H1 (cell line): Measurements from ENCODE around the gene LIFR. TPM values are rescaled to one million over a fixed set of nuclear protein-coding genes. Genes with fewer than 3 reads are reported as not detected.

Experiments used
- CTCF ChIA-PET: fragments of 300-600 bp; sonication (Branson Sonifier 250); formaldehyde crosslinking; loops from one replicate; lab custom pipeline; 2021; ENCODE audit not compliant: partially characterized antibody; lab: Charles Lee
- POLR2A ChIA-PET: fragments of 300-600 bp; sonication (Branson Sonifier 250); formaldehyde crosslinking; loops from one replicate; lab custom pipeline; 2021; ENCODE audit warnings: inconsistent platforms; ENCODE audit not compliant: partially characterized antibody; lab: Charles Lee
- DNase-seq, 2 experiments: peaks; one replicate each; pipeline versions ENCODE4 v3.0.0 to v3.0.0-alpha.2; 2010 to 2022; ENCODE audit warnings: low spot score in 2 of 2, low read depth in 1 of 2, mixed read lengths in 1 of 2
- FAIRE-seq: peaks from 2 replicates; lab custom pipeline; 2011; peaks lifted over from hg19 to GRCh38; lab: Jason Lieb, UNC
- H2AFZ ChIP-seq: 2 replicates; pipeline ENCODE4 v1.8.1; 2012; ENCODE audit warnings: low read length, inconsistent platforms
- H2AK5ac ChIP-seq: 2 replicates; pipeline ENCODE4 v1.6.1; 2013; ENCODE audit warnings: low read depth, low read length
- H2BK120ac ChIP-seq: replicated peaks from 2 replicates; pipeline ENCODE3; 2013; ENCODE audit warnings: low read depth, low read length, inconsistent platforms
- H2BK12ac ChIP-seq: 2 replicates; pipeline ENCODE4 v1.6.1; 2013; ENCODE audit warnings: low read depth, low read length
- H2BK15ac ChIP-seq: 2 replicates; pipeline ENCODE4 v1.6.1; 2013; ENCODE audit warnings: low read length
- H2BK20ac ChIP-seq: 2 replicates; pipeline ENCODE4 v1.6.1; 2013; ENCODE audit warnings: low read length
- H2BK5ac ChIP-seq: 2 replicates; pipeline ENCODE4 v1.6.1; 2013; ENCODE audit warnings: low read depth, low read length
- H3K14ac ChIP-seq: 2 replicates; pipeline ENCODE4 v1.6.1; 2013; ENCODE audit warnings: inconsistent platforms; ENCODE audit not compliant: insufficient read length
- H3K18ac ChIP-seq: 2 replicates; pipeline ENCODE4 v1.6.1; 2013; ENCODE audit warnings: low read length; ENCODE audit errors: extremely low read depth
- H3K23ac ChIP-seq: 2 replicates; pipeline ENCODE4 v1.6.1; 2013; ENCODE audit warnings: inconsistent platforms; ENCODE audit not compliant: insufficient read length
- H3K23me2 ChIP-seq: 2 replicates; pipeline ENCODE4 v1.6.1; 2013; ENCODE audit warnings: low read depth, low read length
- H3K27ac ChIP-seq: 2 replicates; pipeline ENCODE4 v1.6.1; 2011; ENCODE audit warnings: low read depth, low read length, inconsistent platforms
- H3K27me3 ChIP-seq, 4 experiments: replicated peaks in 1 of 4; 1 replicate in 1 of 4; 2 replicates in 3 of 4; pipeline versions ENCODE4 v1.6.1 to v1.8.1; 2011 to 2013; ENCODE audit warnings: low read length in 3 of 4, mild to moderate bottlenecking in 3 of 4, inconsistent platforms in 2 of 4, mixed read lengths in 2 of 4, moderate library complexity in 1 of 4; ENCODE audit not compliant: control insufficient read depth in 3 of 4, insufficient read depth in 3 of 4; ENCODE audit errors: extremely low read depth in 1 of 4
- H3K36me3 ChIP-seq, 4 experiments: 2 replicates each; pipeline versions ENCODE4 v1.6.1 to v1.8.1; 2011 to 2013; ENCODE audit warnings: mild to moderate bottlenecking in 4 of 4, low read length in 3 of 4, moderate library complexity in 2 of 4, control low read depth in 1 of 4, inconsistent platforms in 1 of 4; ENCODE audit not compliant: insufficient read depth in 4 of 4, control insufficient read depth in 2 of 4
- H3K4ac ChIP-seq: replicated peaks from 2 replicates; pipeline ENCODE3; 2013; ENCODE audit warnings: low read length, low read depth, mixed read lengths, inconsistent platforms; ENCODE audit not compliant: insufficient read length
- H3K4me1 ChIP-seq, 4 experiments: replicated peaks in 1 of 4; 1 replicate in 1 of 4; 2 replicates in 3 of 4; pipeline versions ENCODE4 v1.6.1 to v1.8.1; 2011 to 2013; ENCODE audit warnings: low read length in 3 of 4, inconsistent platforms in 2 of 4, mixed read lengths in 1 of 4; ENCODE audit not compliant: insufficient read depth in 4 of 4, control insufficient read depth in 3 of 4
- H3K4me2 ChIP-seq, 2 experiments: 2 replicates each; pipeline versions ENCODE4 v1.6.1 to v1.8.1; 2011 to 2013; ENCODE audit warnings: low read depth in 2 of 2, low read length in 2 of 2, control low read depth in 1 of 2, inconsistent platforms in 1 of 2, mild to moderate bottlenecking in 1 of 2; ENCODE audit not compliant: insufficient read depth in 1 of 2
- H3K4me3 ChIP-seq, 4 experiments: fragments of 200-600, 300-600 bp in 1 of 4; sonication (generic), shearing (Covaris generic), sonication (Bioruptor Twin) in 1 of 4; 2 replicates each; pipeline versions ENCODE4 v1.5.1 to v1.8.1; 2011 to 2016; ENCODE audit warnings: low read length in 4 of 4, low read depth in 3 of 4, control low read depth in 2 of 4, inconsistent platforms in 2 of 4, mild to moderate bottlenecking in 2 of 4, mixed read lengths in 1 of 4, moderate library complexity in 1 of 4; ENCODE audit not compliant: insufficient read depth in 2 of 4; ENCODE audit errors: extremely low read depth in 1 of 4
- H3K56ac ChIP-seq: replicated peaks from 2 replicates; pipeline ENCODE3; 2013; ENCODE audit warnings: low read depth, mild to moderate bottlenecking, mixed read lengths, low read length, inconsistent platforms; ENCODE audit not compliant: insufficient read length
- H3K79me1 ChIP-seq: 2 replicates; pipeline ENCODE4 v1.6.1; 2013; ENCODE audit warnings: low read depth, low read length, control low read depth
- H3K79me2 ChIP-seq, 2 experiments: 2 replicates each; pipeline versions ENCODE4 v1.6.1 to v1.8.1; 2012 to 2013; ENCODE audit warnings: low read length in 2 of 2, mild to moderate bottlenecking in 2 of 2, inconsistent platforms in 1 of 2; ENCODE audit not compliant: insufficient read depth in 2 of 2, control insufficient read depth in 1 of 2
- H3K9ac ChIP-seq, 4 experiments: replicated peaks in 1 of 4; 1 replicate in 1 of 4; 2 replicates in 3 of 4; pipeline versions ENCODE4 v1.6.1 to v1.8.1; 2011 to 2013; ENCODE audit warnings: low read depth in 3 of 4, low read length in 3 of 4, control low read depth in 2 of 4, mild to moderate bottlenecking in 2 of 4, moderate library complexity in 2 of 4, inconsistent platforms in 1 of 4; ENCODE audit errors: extremely low read depth in 1 of 4
- H3K9me3 ChIP-seq, 2 experiments: 2 replicates each; pipeline versions ENCODE4 v1.6.1 to v1.8.1; 2012 to 2013; ENCODE audit warnings: mild to moderate bottlenecking in 2 of 2, moderate library complexity in 2 of 2, control low read depth in 1 of 2, inconsistent platforms in 1 of 2, low read depth in 1 of 2, low read length in 1 of 2, mixed read lengths in 1 of 2; ENCODE audit not compliant: insufficient read depth in 2 of 2
- H4K20me1 ChIP-seq, 2 experiments: replicated peaks in 1 of 2; 2 replicates each; pipeline versions ENCODE3 to v1.8.1; 2011 to 2013; ENCODE audit warnings: inconsistent platforms in 2 of 2, low read length in 2 of 2, mild to moderate bottlenecking in 1 of 2; ENCODE audit not compliant: insufficient read depth in 2 of 2, control insufficient read depth in 1 of 2
- H4K5ac ChIP-seq: 2 replicates; pipeline ENCODE4 v1.6.1; 2013; ENCODE audit warnings: low read length, low read depth, mixed read lengths, inconsistent platforms; ENCODE audit not compliant: insufficient read length
- H4K8ac ChIP-seq: 2 replicates; pipeline ENCODE4 v1.8.0; 2013; ENCODE audit warnings: mild to moderate bottlenecking, moderate library complexity, low read length, inconsistent platforms; ENCODE audit not compliant: insufficient read depth; ENCODE audit errors: extremely low read depth
- H4K91ac ChIP-seq: replicated peaks from 2 replicates; pipeline ENCODE3; 2013; ENCODE audit warnings: low read length, mixed read lengths, inconsistent platforms; ENCODE audit not compliant: insufficient read length
- TAF7 ChIP-seq: optimal IDR thresholded peaks from 2 replicates; pipeline ENCODE3; 2011; ENCODE audit warnings: low read depth, mild to moderate bottlenecking, inconsistent platforms, low read length, moderate library complexity, borderline replicate concordance
- ZNF274 ChIP-seq: IDR thresholded peaks from 2 replicates; pipeline ENCODE4 v1.7.0; 2012; ENCODE audit warnings: low read length, borderline replicate concordance; ENCODE audit errors: extremely low read depth
- WGBS, 2 experiments: shearing (Covaris generic) in 1 of 2; methylation state at CpG; one replicate each; pipeline versions ENCODE4 v1.1.6 to v1.1.7; 2013 to 2015; ENCODE audit warnings: low lambda C conversion rate in 2 of 2, mixed read lengths in 2 of 2, inconsistent platforms in 1 of 2, low coverage in 1 of 2, missing lambda C conversion rate in 1 of 2; ENCODE audit not compliant: insufficient replicate concordance in 2 of 2, insufficient coverage in 1 of 2, insufficient read length in 1 of 2; ENCODE audit errors: extremely low coverage in 1 of 2, missing lambda C conversion rate in 1 of 2; 5-methylcytosine and 5-hydroxymethylcytosine counted together
- polyA plus RNA-seq, 7 experiments: library from polyadenylated mRNA; depleted of rRNA in 3 of 7; stranded (reverse) in 5 of 7; unstranded in 2 of 7; fragments of >200 nt in 5 of 7; fragments of 200-250 nt in 2 of 7; gene quantifications; 1 replicate in 5 of 7; 2 replicates in 1 of 7; 4 replicates in 1 of 7; pipeline versions ENCODE4 v1.2.1 to v1.2.3, GENCODE V29; 2011 to 2013; ENCODE audit warnings: missing spikeins in 2 of 7, mixed read lengths in 2 of 7
- total RNA-seq: library from RNA; stranded (reverse); fragmentation: NEBNext Ultra II Directional; extraction: Animal tissue kit (Norgen Biotek cat#: 25700); gene quantifications from 2 replicates; pipeline ENCODE4 v1.2.1, GENCODE V29; 2021
- TF ChIP-seq, protein P1 (sequence below): IDR thresholded peaks from 2 replicates; pipeline ENCODE4 v1.6.1; 2011; ENCODE audit warnings: low read depth, mild to moderate bottlenecking, low read length; ENCODE audit not compliant: insufficient read depth
- TF ChIP-seq, protein P2 (sequence below): IDR thresholded peaks from 2 replicates; pipeline ENCODE4 v1.6.1; 2012; ENCODE audit warnings: inconsistent platforms
- TF ChIP-seq, protein P3 (sequence below): IDR thresholded peaks from 2 replicates; pipeline ENCODE4 v1.6.1; 2012; ENCODE audit warnings: low read length, inconsistent platforms

LIFR gene
- total and polyA plus RNA-seq, 2 of the 8 experiments (the other 6 are each of a cell fraction or from before 2014, with no cell fraction given) = 2.0 to 18.9 TPM

DNA sequence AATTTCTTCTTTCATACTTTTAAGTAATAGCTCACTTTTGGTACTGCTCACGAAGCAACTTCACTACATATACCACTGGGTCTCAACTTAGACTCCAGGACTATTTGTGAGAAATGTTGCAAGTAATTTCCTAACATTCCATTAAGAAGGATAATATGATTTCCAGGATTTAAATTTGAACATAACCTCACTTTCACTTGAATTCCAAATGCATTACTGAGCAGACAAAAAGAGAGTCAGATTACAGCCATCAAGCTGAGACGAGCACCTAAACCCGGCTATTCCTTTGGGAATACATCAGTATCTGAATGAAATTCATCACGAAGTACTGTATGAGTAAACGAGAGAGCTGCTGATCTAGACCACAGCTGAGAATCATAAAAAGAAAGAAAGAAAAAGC is 47.3 kb downstream of the LIFR start:
- POLR2A ChIA-PET = no interaction called here
- DNase-seq (no peak), FAIRE-seq (no peak)
- H4K20me1 ChIP-seq = no peaks in the 10 kb centered on the region
- no peaks in the 10 kb centered on the region for H3K79me2 ChIP-seq
- H3K4me3 ChIP-seq = no peak overlapping the region
- no peaks in the 10 kb centered on the region for H3K27me3 ChIP-seq
- no peak overlapping the region for H2AFZ ChIP-seq
- no peak overlapping the region for H3K18ac ChIP-seq
- no peaks in the 10 kb centered on the region for H3K9me3 ChIP-seq
- H2AK5ac ChIP-seq = no peak overlapping the region
- 82% methylated on average over 5 of the region's 5 CpGs; no CpG with 5 or more reads in 1 of the 2 experiments for WGBS, 2 experiments
- no peak overlapping the region for H2BK15ac ChIP-seq
- no peak overlapping the region for H3K4ac ChIP-seq
- H2BK12ac ChIP-seq = no peak overlapping the region
- CTCF ChIA-PET = interaction anchor here (1.2 to 1.6 kb wide), 5 partner anchors 10 to 158 kb away, joined by 3 to 4 read pairs (median 4); no protein-coding TSS in a partner anchor
- H3K56ac ChIP-seq = no peak overlapping the region
- H3K23ac ChIP-seq = no peak overlapping the region
- H3K27ac ChIP-seq = no peak overlapping the region
- H4K5ac ChIP-seq = no peak overlapping the region
- peaks cover 0 to 3% (median 0%) of the 10 kb centered on the region in 4 experiments; a peak in 2 of 8 replicates for H3K36me3 ChIP-seq
- no peaks in the 10 kb centered on the region for H3K23me2 ChIP-seq
- no peak overlapping the region for H3K14ac ChIP-seq
- no peak overlapping the region for H2BK120ac ChIP-seq
- H3K4me2 ChIP-seq = no peak overlapping the region
- no peak overlapping the region for H2BK20ac ChIP-seq
- H4K8ac ChIP-seq = no peak overlapping the region
- H3K79me1 ChIP-seq = no peaks in the 10 kb centered on the region
- no peaks in the 10 kb centered on the region for H3K4me1 ChIP-seq
- no peak overlapping the region for H3K9ac ChIP-seq
- H2BK5ac ChIP-seq = no peak overlapping the region
- H4K91ac ChIP-seq = no peak overlapping the region
- TF ChIP-seq, protein P1, sequence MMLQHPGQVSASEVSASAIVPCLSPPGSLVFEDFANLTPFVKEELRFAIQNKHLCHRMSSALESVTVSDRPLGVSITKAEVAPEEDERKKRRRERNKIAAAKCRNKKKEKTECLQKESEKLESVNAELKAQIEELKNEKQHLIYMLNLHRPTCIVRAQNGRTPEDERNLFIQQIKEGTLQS = no peak
- TF ChIP-seq TAF7 (no peak), ZNF274 (no peak)
- TF ChIP-seq, protein P2, sequence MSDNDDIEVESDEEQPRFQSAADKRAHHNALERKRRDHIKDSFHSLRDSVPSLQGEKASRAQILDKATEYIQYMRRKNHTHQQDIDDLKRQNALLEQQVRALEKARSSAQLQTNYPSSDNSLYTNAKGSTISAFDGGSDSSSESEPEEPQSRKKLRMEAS = no peak
- TF ChIP-seq, protein P3, sequence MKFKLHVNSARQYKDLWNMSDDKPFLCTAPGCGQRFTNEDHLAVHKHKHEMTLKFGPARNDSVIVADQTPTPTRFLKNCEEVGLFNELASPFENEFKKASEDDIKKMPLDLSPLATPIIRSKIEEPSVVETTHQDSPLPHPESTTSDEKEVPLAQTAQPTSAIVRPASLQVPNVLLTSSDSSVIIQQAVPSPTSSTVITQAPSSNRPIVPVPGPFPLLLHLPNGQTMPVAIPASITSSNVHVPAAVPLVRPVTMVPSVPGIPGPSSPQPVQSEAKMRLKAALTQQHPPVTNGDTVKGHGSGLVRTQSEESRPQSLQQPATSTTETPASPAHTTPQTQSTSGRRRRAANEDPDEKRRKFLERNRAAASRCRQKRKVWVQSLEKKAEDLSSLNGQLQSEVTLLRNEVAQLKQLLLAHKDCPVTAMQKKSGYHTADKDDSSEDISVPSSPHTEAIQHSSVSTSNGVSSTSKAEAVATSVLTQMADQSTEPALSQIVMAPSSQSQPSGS = no peak
